H1 (cell line): ENCODE data around the gene DCPS. TPM values are rescaled to one million over a fixed set of nuclear protein-coding genes. Genes with fewer than 3 reads are reported as not detected.

ENCODE experiments used
- CHD7 ChIP-seq: fragments of 300-600 bp; sonication (generic); IDR thresholded peaks from 2 replicates; pipeline ENCODE4 v1.7.1; 2012; ENCODE audit warnings: low read length, moderate library complexity, mild to moderate bottlenecking, inconsistent platforms; ENCODE audit not compliant: insufficient replicate concordance
- KDM5A ChIP-seq: fragments of 200-600 bp; IDR thresholded peaks from 2 replicates; pipeline ENCODE4 v1.7.1; 2012; ENCODE audit warnings: mild to moderate bottlenecking, low read length, inconsistent platforms, mixed read lengths
- polyA plus RNA-seq, 7 experiments: library from polyadenylated mRNA; depleted of rRNA in 3 of 7; stranded (reverse) in 5 of 7; unstranded in 2 of 7; fragments of >200 nt in 5 of 7; fragments of 200-250 nt in 2 of 7; gene quantifications; 1 replicate in 5 of 7; 2 replicates in 1 of 7; 4 replicates in 1 of 7; pipeline versions ENCODE4 v1.2.1 to v1.2.3, GENCODE V29; 2011 to 2013; ENCODE audit warnings: missing spikeins in 2 of 7, mixed read lengths in 2 of 7
- total RNA-seq: library from RNA; stranded (reverse); fragmentation: NEBNext Ultra II Directional; extraction: Animal tissue kit (Norgen Biotek cat#: 25700); gene quantifications from 2 replicates; pipeline ENCODE4 v1.2.1, GENCODE V29; 2021

The DCPS gene
- total and polyA plus RNA-seq, 2 of the 8 experiments (the other 6 are each of a cell fraction or from before 2014, with no cell fraction given) = 24.6 to 55.2 TPM

- TF ChIP-seq CHD7 = no peak
- TF ChIP-seq KDM5A = no peak
Measured at GRCh38 chr11:126284829-126285228, 19.0 kb upstream of the DCPS start (continued).
